OCI-LY3 (cell line): Measurements from ENCODE around the gene SENP6.
"Not testable (repeated sequence)": the region's sequence is repeated elsewhere in the genome, so short reads cannot be mapped to it uniquely, and the experiment has no call there.

Source experiments
- H2AFZ ChIP-seq: fragments of 200-600, 300-600 bp; shearing (Covaris generic); 2 replicates; pipeline ENCODE4 v1.6.0; 2014; ENCODE audit warnings: antibody characterized with exemption, low read depth, low read length
- H3K27ac ChIP-seq: fragments of 200-600, 300-600 bp; sonication (generic); 2 replicates; pipeline ENCODE4 v1.5.1; 2014; ENCODE audit warnings: mild to moderate bottlenecking, low read length, moderate library complexity, mixed read lengths
- H3K27me3 ChIP-seq: fragments of 200-600, 300-600 bp; sonication (generic); 2 replicates; pipeline ENCODE4 v1.6.1; 2014; ENCODE audit warnings: low read depth, low read length, mixed read lengths
- H3K36me3 ChIP-seq: fragments of 200-600, 300-600 bp; sonication (generic); replicated peaks from 2 replicates; pipeline ENCODE3; 2014; ENCODE audit warnings: low read depth, low read length, mixed read lengths
- H3K4me1 ChIP-seq: fragments of 300-600, 200-600 bp; sonication (generic); 2 replicates; pipeline ENCODE4 v1.6.1; 2014; ENCODE audit warnings: low read length, mixed read lengths
- H3K4me2 ChIP-seq: fragments of 200-600, 300-600 bp; sonication (generic); 2 replicates; pipeline ENCODE4 v1.6.1; 2014; ENCODE audit warnings: low read length, mixed read lengths
- H3K4me3 ChIP-seq: fragments of 300-600, 200-600 bp; sonication (generic); 2 replicates; pipeline ENCODE4 v1.5.1; 2014; ENCODE audit warnings: antibody characterized with exemption, mild to moderate bottlenecking, low read length, moderate library complexity
- H3K79me2 ChIP-seq: fragments of 300-600, 200-600 bp; shearing (Covaris generic); 2 replicates; pipeline ENCODE4 v1.6.1; 2014; ENCODE audit warnings: mild to moderate bottlenecking, low read length, mixed read lengths
- H3K9ac ChIP-seq: fragments of 300-600, 200-600 bp; shearing (Covaris generic); 2 replicates; pipeline ENCODE4 v1.6.0; 2014; ENCODE audit warnings: mild to moderate bottlenecking, low read length, moderate library complexity
- H3K9me3 ChIP-seq: fragments of 200-600, 300-600 bp; shearing (Covaris generic); 2 replicates; pipeline ENCODE4 v1.6.1; 2014; ENCODE audit warnings: low read length, mixed read lengths; ENCODE audit not compliant: insufficient read depth
- H4K20me1 ChIP-seq: fragments of 200-600, 300-600 bp; sonication (generic); 2 replicates; pipeline ENCODE4 v1.6.1; 2016; ENCODE audit warnings: low read length, mixed read lengths; ENCODE audit not compliant: insufficient read depth
- CTCF ChIP-seq: fragments of 200-600, 300-600 bp; sonication (generic); IDR thresholded peaks from 2 replicates; pipeline ENCODE4 v1.5.1; 2014; ENCODE audit warnings: antibody characterized with exemption, low read length, low read depth
- EZH2phosphoT487 ChIP-seq: fragments of 200-600 bp; shearing (Covaris generic); IDR thresholded peaks from 2 replicates; pipeline ENCODE4 v1.6.1; 2018; ENCODE audit warnings: antibody characterized with exemption, mixed run types, low read depth

The SENP6 gene

GRCh38 chr6:75687937-75688336 lies 86.3 kb downstream of the SENP6 start:
- H4K20me1 ChIP-seq, H3K27me3 ChIP-seq, H3K9ac ChIP-seq, H3K4me1 ChIP-seq, H3K9me3 ChIP-seq, H3K27ac ChIP-seq, H3K79me2 ChIP-seq, H2AFZ ChIP-seq, H3K36me3 ChIP-seq, H3K4me2 ChIP-seq, H3K4me3 ChIP-seq: not testable (repeated sequence)

GRCh38 chr6:75689576-75689975 lies 87.9 kb downstream of the SENP6 start:
- H3K9me3 ChIP-seq: no peaks in the 10 kb centered on the region
- no peaks in the 10 kb centered on the region for H4K20me1 ChIP-seq
- H3K4me3 ChIP-seq: no peak overlapping the region
- H3K9ac ChIP-seq: no peak overlapping the region
- no peak overlapping the region for H2AFZ ChIP-seq
- no peaks in the 10 kb centered on the region for H3K27me3 ChIP-seq
- H3K27ac ChIP-seq: no peak overlapping the region
- TF ChIP-seq CTCF (no peak), EZH2phosphoT487 (no peak)
- peaks cover 12% of the 10 kb centered on the region for H3K36me3 ChIP-seq
- no peak overlapping the region for H3K4me2 ChIP-seq
- H3K79me2 ChIP-seq: no peaks in the 10 kb centered on the region
- H3K4me1 ChIP-seq: no peaks in the 10 kb centered on the region

DNA sequence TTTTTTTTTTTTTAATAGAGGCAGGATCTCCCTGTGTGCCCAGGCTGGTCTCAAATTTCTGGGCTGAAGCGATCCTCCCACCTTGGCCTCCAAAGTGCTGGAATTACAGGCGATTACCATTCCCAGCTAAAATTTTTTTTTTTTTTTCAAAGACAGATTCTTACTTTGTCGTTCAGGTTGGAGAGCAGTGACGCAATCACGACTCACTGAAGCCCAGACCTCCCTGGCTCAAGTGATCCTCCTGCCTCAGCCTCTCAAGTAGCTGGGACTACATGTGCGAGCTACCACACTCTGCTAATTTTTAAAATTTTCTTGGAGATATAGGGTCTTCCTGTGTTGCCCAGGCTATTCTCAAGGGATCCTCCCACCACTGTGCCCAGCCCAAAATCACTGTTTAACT lies 89.3 kb downstream of the SENP6 start:
- H2AFZ ChIP-seq: no peak overlapping the region
- no peaks in the 10 kb centered on the region for H3K27me3 ChIP-seq
- H3K36me3 ChIP-seq: peaks cover 12% of the 10 kb centered on the region
- H3K9ac ChIP-seq: no peak overlapping the region
- H3K4me1 ChIP-seq: no peaks in the 10 kb centered on the region
- no peak overlapping the region for H3K4me3 ChIP-seq
- no peak overlapping the region for H3K4me2 ChIP-seq
- no peak overlapping the region for H3K27ac ChIP-seq
- no peaks in the 10 kb centered on the region for H3K9me3 ChIP-seq
- no peaks in the 10 kb centered on the region for H4K20me1 ChIP-seq
- H3K79me2 ChIP-seq: no peaks in the 10 kb centered on the region
- no peak for TF ChIP-seq EZH2phosphoT487

GRCh38 chr6:75693534-75693933 lies 91.9 kb downstream of the SENP6 start:
- Histone ChIP-seq H3K36me3 (peaks cover 22% of the 10 kb centered on the region), H3K27me3 (no peaks in the 10 kb centered on the region), H2AFZ (no peak overlapping the region), H3K9me3 (no peaks in the 10 kb centered on the region), H3K4me1 (no peaks in the 10 kb centered on the region), H3K4me2 (no peak overlapping the region), H3K79me2 (no peaks in the 10 kb centered on the region), H4K20me1 (no peaks in the 10 kb centered on the region), H3K9ac (no peak overlapping the region), H3K27ac (no peak overlapping the region), H3K4me3 (no peak overlapping the region)
- TF ChIP-seq CTCF (no peak; the same call in 1 of the 2 replicates), EZH2phosphoT487 (no peak)

GRCh38 chr6:75694406-75694805 lies 92.7 kb downstream of the SENP6 start:
- no peak for TF ChIP-seq EZH2phosphoT487
- no peak for TF ChIP-seq CTCF
- Histone ChIP-seq H3K79me2 (no peaks in the 10 kb centered on the region), H4K20me1 (no peaks in the 10 kb centered on the region), H3K27ac (no peak overlapping the region), H3K36me3 (peaks cover 22% of the 10 kb centered on the region), H3K9ac (no peak overlapping the region), H3K27me3 (no peaks in the 10 kb centered on the region), H3K4me2 (no peak overlapping the region), H3K4me1 (no peaks in the 10 kb centered on the region), H3K9me3 (no peaks in the 10 kb centered on the region), H2AFZ (no peak overlapping the region), H3K4me3 (no peak overlapping the region)

DNA sequence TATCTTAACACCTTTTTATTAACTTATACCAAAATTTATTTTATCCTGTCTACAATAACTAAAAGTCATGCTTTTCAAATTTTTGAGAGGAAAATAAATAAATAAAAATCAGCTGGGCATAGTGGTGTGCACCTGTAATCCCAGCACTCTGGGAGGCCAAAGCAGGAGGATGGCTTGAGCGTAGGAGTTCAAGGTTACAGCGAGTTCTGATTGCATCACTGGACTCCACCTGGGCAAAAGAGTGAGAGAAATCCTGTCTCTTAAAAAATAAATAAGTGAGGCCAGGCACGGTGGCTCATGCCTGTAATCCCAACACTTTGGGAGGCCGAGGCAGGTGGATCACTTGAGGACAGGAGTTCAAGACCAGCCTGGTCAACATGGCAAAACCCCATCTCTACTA lies 106.7 kb downstream of the SENP6 start:
- H3K27ac ChIP-seq, H3K9ac ChIP-seq, H3K4me1 ChIP-seq, H2AFZ ChIP-seq, H3K4me3 ChIP-seq, H3K4me2 ChIP-seq, H3K79me2 ChIP-seq, H3K27me3 ChIP-seq, H3K9me3 ChIP-seq, H4K20me1 ChIP-seq: not testable (repeated sequence)
- H3K36me3 ChIP-seq: peaks cover 29% of the 10 kb centered on the region
